ENCODE results near the gene UCP2.

The UCP2 gene

GRCh38 chr11:74002832-74003231 lies 20.2 kb upstream of the UCP2 start:
- no peak for TF ChIP-seq CTCF (IDR thresholded peaks at IDR 0.05)

- TF ChIP-seq CTCF (IDR thresholded peaks at IDR 0.05), result no peak
Observed at GRCh38 chr11:74001822-74002286, 19.2 kb upstream of the UCP2 start.

- no peak for TF ChIP-seq CTCF (IDR thresholded peaks at IDR 0.05)
Observed at GRCh38 chr11:74000307-74001133, 17.9 kb upstream of the UCP2 start.

GRCh38 chr11:73999581-74000306 lies 17.1 kb upstream of the UCP2 start:
- no peak for TF ChIP-seq CTCF (IDR thresholded peaks at IDR 0.05)

GRCh38 chr11:73998846-73999575 lies 16.4 kb upstream of the UCP2 start:
- no peak for TF ChIP-seq CTCF (IDR thresholded peaks at IDR 0.05)

GRCh38 chr11:73997120-73997770 lies 14.6 kb upstream of the UCP2 start:
- TF ChIP-seq CTCF (IDR thresholded peaks at IDR 0.05), result no peak

GRCh38 chr11:73996161-73996747 lies 13.6 kb upstream of the UCP2 start:
- no peak for TF ChIP-seq CTCF (IDR thresholded peaks at IDR 0.05)
